HG03060 (cell line): ENCODE results near the gene LPA.
"Not testable (repeated sequence)": the region's sequence is repeated elsewhere in the genome, so short reads cannot be mapped to it uniquely, and the experiment has no call there.

Experiments
- ATAC-seq: cut with Tn5 transposase; IDR thresholded peaks from one replicate; pipeline ENCODE4 v1.9.1; 2021; ENCODE audit warnings: low read depth, moderate number of reproducible peaks; ENCODE audit not compliant: unreplicated experiment

LPA gene

DNA sequence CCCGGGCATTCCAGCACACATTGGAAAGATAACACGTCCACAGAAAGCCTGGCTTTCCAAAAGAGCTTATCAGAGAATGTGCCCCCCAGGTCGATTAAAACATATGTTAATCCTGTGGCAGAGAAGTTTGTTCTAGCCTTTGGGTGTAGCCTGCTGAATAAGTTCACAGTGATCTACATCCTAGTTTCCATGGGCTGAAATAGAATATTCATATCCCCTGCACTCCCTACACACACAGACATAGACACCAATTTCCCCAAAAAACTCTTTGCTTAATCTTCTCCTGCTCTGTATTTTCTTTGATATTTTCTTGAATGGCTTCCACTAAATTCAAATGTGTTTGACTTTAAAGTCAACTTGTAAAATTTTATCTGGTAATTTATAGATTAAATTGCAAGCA, 1.6 kb downstream of the LPA start:
- no peak for ATAC-seq

DNA sequence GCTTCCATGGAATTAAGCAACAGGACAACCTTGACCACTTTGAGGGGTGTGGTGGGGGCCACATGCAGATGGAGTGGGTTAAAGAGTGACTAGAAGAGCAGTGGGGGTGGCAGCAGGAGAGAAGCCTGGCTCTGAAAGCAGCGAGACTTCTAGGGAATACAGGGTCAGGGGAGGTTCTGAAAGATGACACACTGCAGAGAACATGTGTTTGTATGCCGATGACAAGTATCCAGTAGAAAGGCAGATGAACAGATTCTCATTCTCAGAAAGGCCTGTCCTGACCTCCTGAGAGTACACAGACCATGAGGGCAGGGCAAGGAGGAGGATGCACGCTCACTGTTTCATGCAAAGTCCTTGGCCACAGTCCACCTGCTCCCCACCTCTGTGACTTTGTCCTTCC, 2.9 kb downstream of the LPA start:
- no peak for ATAC-seq

DNA sequence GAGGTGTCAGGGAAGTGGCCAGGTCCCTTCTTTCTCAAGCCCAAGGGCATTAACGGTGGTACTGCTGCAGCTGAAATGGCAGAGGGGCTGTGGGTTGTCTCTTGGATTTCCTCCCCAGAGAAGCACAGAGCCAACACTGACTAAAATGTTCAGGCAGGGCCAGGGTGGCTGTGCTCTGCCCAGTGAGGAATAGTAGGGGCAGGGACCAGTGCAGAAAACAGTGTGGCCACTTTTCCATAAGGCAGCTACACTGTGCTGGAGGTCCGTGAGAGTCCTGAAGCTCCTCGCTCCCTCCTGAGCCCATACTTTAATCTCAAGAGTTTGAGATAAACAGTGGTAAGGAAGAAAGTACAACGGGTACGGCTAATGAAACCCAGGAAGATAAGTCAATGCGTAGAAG, 4.5 kb downstream of the LPA start:
- ATAC-seq, result no peak

DNA sequence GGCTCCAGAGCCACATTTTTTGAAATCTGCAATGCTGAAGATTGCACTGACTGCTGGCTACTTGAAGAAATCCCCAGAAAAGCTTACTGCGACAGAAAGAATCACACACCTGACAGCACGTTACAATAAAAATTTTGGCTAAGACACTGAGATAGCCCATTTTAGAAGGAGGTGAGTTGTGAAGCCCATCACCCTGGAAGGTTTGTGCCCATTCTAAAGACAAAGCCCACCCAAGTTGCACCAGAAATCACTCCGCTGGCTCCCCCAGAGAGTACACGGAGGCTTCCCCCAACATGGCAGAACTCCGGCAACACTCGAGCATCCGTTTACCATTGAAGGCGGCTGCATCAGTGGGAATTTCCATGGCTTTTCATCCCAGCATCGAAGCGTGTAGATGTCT, 29.4 kb downstream of the LPA start:
- ATAC-seq, result no peak

DNA sequence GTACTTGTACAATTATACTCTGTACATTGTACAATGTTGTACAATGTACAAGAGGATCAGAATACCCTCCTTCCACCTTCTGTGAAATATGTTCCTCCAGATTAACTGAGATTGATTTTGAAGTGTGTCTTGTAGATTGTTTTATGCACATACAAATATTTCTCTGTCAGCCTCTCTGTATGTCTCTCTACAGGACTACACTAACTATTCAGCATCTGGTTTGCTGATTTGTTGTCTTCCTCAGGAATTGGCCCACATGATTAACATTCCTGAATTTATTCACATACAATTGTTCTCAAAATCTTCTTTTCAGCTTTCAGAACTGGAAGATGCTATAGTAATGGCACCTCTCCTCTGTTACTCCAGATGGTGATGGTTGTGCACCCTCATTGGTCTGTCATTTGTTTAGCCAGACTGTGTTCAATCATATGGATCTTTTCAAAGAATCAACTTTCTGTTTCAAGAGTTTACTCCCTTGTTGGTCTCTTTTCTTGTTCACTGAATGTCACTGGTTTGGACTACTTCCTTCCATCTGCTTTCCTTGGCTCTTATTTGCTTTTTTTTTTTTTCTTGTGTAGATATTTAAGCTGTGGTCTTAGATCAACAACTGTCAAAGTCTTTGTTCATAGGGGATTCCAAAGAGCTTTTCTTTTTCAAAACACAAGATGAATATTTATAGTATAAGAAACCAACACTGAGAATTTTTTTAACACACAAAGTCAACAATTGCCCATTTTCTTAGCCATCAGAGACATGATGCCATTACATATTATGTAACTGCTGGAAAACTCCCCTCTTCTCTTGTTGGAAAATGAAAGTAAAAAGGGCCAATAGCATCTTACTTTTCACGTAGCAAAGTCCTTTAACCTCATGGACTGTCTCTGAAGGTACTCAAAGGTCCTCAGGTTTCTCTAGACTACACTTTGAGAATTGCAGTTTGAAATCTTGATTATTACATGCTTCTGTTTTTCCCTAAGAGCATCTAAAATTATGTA, 67.9 kb downstream of the LPA start:
- ATAC-seq, result no peak

DNA sequence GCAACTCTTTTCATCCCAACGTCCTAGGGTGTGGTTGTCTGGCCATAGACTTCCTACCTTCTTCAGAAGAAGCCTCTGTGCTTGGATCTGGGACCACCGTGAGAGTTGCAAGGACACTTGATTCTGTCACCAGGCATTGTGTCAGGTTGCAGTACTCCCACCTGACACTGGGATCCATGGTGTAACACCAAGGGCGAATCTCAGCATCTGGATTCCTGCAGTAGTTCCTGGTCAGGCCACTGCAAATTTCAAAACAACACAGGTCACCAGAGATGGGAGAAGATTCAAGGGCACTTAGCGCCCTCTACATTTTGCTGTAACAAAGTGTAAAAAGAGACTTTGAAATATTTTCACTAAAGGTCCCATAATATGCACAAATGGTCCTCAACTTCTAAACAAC, 68.8 kb downstream of the LPA start:
- not testable (repeated sequence) for ATAC-seq

DNA sequence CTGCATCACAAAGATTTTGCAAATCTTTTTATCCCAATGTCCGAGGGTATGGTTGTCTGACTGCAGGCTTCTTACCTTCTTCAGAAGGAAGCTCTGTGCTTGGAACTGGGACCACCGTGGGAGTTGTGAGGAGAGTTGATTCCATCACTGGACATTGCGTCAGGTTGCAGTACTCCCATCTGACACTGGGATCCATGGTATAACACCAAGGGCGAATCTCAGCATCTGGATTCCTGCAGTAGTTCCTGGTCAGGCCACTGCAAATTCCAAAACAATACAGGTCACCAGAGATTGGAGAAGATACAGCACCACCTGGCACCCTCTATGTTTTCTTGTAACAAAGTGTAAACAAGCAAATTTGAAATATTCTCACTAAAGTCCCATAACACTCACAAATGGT, 77.7 kb downstream of the LPA start:
- ATAC-seq, result no peak

DNA sequence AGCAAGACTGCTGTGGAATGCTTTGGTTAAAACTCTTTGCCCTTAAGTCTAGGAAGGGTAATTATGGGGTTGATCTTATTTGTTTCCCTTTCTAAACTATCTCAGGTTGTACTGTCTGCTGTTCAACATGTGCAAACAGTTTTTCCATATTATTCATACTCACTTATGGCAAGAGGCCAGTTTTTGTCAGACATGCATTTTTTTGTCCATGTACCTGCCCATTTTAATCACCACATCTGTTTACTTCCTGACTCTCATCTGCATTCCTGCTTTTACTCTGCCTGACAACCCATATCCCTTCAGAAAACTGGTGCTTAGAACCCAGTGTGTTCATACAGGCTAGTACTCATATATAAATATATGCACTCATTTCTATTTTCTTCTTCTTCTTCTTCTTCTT, 80.3 kb downstream of the LPA start:
- ATAC-seq, result no peak

DNA sequence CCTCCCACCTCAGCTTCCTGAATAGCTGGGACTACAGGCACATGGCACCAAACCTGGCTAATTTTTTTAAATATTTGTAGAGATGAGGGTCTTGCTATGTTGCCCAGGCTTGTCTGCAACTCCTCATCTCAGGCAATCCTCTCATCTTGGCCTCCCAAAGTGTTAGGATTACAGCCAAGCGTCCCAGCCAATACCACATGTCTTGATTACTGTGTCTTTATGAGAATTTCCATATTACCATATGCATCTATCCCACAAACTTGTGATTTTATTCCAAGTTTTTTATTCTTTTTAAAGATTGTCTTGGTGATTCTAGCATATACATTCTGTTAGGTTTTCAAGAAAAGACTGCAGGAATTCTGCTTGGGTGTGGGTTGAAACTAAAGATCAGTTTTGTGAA, 82.7 kb downstream of the LPA start:
- no peak for ATAC-seq

DNA sequence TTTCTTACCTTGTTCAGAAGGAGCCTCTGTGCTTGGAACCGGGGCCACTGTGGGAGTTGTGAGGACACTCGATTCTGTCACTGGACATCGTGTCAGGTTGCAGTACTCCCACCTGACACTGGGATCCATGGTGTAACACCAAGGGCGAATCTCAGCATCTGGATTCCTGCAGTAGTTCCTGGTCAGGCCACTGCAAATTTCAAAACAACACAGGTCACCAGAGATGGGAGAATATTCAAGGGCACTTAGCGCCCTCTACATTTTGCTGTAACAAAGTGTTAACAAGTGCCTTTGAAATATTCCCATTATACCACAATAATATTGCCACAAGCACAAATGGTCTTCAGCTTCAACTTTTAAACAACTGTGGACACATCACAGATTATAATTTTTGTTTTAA, 85.6 kb downstream of the LPA start:
- not testable (repeated sequence) for ATAC-seq

DNA sequence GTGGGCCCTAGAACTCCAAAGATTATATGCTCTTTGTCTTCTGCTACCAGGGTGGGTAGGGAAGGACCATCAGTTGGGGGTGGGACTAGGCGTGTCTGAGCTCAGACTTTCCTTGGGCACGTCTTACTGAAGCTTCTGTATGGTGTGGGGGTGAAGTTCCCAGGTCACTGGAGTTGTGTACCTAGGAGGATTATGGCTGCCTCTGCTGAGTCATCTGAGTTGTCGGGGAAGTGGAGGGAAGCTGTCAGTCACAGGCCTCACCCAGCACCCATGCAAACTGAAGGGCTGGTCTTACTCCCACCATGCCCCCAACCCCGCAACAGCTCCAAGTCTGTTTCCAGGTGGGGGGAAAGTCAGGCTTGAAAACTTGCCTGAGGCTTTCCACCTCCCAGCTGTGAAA, 90.1 kb downstream of the LPA start:
- ATAC-seq, result no peak

DNA sequence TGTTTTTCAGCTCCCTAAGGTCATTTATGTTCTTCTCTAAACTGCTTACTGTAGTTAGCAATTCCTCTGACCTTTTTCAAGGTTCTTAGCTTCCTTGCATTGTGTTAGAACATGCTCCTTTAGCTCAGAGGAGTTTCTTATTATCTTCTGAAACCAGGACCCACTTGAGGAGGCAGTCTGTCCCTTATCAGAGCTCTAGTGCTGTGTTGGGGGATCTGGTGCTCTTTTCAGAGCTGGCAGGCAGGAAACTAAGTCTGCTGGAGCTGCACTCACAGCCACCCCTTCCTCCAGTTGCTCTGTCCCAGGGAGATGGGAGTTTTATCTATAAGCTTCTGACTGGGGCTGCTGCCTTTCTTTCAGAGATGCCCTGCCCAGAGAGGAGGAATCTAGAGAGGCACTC, 92.9 kb downstream of the LPA start:
- not testable (repeated sequence) for ATAC-seq

DNA sequence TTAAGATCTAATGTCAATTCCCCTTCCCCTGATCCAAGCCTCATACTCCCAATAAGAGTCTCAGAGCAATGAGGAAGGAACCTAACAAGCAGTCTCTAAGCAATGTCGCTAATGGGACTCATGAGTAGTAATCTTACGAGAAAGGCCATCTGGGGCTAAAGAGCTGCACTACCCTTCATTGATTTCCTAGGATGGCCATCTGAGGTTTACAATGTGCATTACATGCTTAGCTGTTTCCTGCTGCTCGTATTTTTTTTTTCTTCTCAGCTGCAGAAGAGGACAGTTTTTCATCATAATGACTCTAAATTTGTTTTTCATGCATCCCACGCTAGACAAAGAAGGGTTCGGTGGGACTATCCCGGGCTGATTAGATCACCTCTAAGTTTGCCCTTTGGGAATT, 119.3 kb downstream of the LPA start:
- no peak for ATAC-seq

DNA sequence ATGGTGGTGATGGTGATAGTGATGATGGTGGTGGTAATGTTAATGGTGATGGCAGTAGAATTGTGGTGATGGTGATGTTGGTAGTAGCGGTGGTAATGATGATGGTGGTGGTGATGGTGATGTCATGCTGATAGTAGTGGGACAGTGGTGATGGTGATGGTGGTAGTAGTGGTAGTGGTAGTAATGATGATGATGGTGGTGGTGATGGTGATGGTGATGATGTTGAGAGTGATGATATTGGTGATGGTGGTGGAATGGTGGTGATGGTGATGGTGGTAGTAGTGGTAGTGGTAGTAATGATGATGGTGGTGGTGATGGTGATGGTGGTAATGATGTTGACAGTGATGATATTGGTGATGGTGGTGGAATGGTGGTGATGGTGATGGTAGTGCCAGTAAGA, 128.8 kb downstream of the LPA start:
- no peak for ATAC-seq

DNA sequence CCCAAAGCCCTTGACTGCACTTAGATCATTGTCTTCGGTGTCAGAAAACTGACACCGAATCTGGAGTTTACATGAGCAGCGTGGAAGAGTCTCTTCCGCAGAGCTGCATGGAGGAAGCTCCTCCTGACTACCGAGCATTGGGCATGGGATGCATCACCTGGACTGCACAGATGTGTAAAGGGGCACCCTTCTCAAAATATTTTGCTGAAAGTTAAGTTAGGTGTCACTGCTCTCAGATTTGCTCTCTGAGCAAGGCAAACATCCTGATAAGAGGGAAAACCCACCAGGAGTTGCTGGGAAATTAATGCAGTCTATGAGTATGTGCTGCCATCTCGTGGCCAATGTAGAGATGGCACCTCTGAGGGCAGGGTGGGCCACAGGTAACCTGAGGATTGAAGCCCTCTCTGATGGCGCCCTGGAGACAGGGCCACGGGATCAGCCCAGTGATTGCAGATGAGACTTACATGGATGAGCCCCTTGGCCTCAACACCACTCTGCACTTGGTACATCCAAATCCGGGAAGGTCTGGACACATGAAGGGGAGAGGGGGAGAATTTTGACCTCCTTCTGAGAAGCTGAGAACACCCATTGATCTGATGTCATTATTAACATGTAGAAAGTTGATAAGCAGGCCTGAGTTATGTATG, 129.9 kb downstream of the LPA start:
- ATAC-seq, result peak; percentile 53

DNA sequence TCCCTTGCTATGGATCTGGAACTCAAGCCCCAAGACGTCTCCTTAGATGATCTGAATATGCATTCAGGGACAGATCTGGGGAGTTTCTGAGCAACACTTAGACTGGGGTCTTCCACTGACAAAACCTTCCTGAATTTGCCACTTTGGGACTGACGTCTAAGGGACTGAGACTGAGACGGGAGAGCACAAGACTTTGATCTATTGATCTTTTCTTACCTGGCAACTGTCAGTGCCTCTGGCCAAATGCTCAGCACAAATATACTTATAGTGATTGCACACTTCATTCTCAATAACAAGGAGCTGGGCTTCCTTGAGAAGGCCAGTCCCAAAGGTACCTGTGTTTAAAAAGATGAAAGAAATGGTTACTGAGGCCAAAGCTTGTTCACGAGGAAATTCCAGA, 131.8 kb downstream of the LPA start:
- no peak for ATAC-seq

DNA sequence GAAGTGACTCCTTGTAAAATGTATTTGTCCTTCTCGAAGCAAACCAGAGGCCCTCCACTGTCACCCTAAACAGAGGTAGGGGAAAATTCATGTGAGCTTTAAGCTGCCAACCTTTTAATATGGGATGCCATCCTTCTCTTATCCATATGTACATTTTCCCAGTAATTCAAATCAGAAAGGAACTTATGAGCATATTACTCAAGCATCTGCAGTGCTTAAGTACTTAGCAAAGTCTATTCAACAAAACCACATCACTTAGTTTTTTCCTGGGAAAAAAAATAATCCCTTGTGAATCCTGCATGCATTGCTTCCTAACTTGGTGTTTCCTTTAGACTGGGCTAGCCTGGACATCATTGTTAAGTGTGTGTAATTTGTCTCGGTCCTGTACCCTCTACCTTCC, 132.2 kb downstream of the LPA start:
- no peak for ATAC-seq

DNA sequence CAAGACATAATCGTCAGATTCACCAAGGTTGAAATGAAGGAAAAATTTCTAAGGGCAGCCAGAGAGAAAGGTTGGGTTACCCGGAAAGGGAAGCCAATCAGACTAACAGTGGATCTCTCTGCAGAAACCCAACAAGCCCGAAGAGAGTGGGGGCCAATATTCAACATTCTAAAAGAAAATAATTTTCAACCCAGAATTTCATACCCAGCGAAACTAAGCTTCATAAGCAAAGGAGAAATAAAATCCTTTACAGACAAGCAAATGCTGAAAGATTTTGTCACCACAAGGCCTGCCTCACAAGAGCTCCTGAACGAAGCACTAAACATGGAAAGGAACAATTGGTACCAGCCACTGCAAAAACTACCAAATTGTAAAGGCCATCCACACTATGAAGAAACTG, 134.6 kb downstream of the LPA start:
- ATAC-seq, result not testable (repeated sequence)

DNA sequence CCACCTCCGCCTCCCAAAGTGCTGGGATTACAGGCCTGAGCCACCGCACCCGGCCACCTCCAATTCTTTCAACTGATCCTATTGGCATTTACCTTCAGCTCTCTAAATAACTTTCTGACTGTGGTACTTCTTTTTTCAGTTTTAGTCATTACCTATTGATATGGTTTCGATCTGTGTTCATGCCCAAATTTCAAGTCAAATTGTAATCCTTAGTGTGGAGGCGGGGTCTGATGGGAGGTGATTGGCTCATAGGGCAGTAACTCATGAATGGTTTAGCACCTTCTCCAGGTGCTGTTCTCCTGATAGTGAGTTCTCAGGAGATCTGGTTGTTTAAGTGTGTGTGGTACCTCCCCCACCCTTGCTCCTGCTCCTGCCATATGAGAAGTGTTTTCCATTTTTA, 140.9 kb downstream of the LPA start:
- peak; percentile 61 for ATAC-seq

DNA sequence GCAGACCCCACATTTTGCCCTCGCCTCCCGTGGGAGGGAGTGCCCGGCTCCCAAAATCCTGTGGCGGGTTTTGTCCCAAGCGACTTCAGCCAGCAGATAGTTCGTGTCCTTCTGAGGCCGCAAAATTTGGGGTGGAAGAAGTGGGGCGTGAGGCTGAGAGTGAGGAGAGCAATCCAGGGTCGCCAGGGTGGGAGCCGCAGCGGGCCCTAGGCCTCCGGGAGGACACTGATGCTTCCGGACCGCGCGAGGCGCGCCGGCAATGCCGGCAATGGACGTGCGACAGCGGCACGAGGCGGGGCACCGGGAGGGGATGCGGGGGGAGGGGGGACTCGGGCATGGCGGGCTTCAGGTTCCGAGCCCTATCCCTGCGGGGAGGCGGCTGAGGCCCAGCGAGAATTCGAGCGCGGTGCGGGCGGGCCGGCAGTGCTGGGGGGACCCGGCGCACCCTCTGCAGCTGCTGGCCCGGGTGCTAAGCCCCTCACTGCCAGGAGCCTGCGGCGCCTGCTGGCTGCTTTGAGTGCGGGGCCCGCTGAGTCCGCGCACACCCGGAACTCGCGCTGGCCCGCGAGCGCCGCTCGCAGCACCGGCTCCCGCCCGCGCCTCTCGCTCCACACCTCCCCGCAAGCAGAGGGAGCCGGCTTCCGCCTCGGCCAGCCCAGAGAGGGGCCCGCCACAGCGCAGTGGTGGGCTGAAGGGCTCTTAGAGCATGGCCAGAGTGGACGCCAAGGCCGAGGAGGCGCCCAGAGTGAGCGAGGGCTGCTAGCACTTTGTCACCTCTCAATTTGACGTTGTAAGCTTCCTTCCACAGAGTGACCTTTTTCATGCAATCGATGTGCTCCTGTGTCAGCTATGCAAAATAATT, 143.8 kb downstream of the LPA start:
- peak; percentile 25 for ATAC-seq

DNA sequence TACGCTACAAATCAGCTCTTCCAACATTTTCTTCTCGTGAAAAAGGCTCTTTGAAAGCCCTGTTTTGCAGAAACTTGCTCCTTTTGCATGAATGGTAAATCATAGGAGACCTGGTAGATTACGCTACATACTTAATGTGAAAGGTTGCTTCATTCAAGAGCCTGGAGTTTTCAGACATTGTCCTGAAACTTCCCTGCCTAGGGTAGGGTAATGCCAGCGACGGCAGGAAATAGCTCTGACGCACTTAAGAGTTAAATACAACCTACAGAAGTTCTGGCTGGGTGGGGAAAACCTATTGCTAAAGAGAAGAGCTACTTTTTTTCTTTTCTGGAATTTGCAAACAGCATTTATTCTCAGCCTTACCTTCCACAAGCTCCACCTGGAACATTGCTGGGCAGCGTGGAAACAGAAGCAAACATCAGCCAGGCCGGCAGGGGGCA, 144.5 kb downstream of the LPA start:
- peak; percentile 69 for ATAC-seq
